ENCODE results near the gene GPRC5D. TPM values are rescaled to one million over a fixed set of nuclear protein-coding genes. Genes with fewer than 3 reads are reported as not detected.
A peak's percentile ranks its signal among the peaks of the same experiment; 100 is the strongest.

Gene GPRC5D
- total RNA-seq, 1 donor from 2014 or later = 10.1 TPM

GRCh38 chr12:12903642-12904609, 48.0 kb downstream of the GPRC5D start:
- DNase-seq = no peak

GRCh38 chr12:12902036-12902435, 49.9 kb downstream of the GPRC5D start:
- DNase-seq = no peak

GRCh38 chr12:12901158-12901791, 50.7 kb downstream of the GPRC5D start:
- DNase-seq = no peak

GRCh38 chr12:12900786-12901157, 51.2 kb downstream of the GPRC5D start:
- no peak for DNase-seq

- peak; percentile 66 for DNase-seq
Observed at GRCh38 chr12:12899530-12900380, 52.2 kb downstream of the GPRC5D start.

- DNase-seq = no peak
Observed at GRCh38 chr12:12898911-12899511, 53.0 kb downstream of the GPRC5D start.

- DNase-seq = no peak
Observed at GRCh38 chr12:12898136-12898717, 53.7 kb downstream of the GPRC5D start.

- DNase-seq = no peak
Observed at GRCh38 chr12:12897302-12897701, 54.7 kb downstream of the GPRC5D start.

- peak; percentile 47 for DNase-seq
Observed at GRCh38 chr12:12896260-12896659, 55.7 kb downstream of the GPRC5D start.

GRCh38 chr12:12893438-12893837, 58.5 kb downstream of the GPRC5D start:
- DNase-seq = no peak

- no peak for DNase-seq
Observed at GRCh38 chr12:12892681-12893141, 59.3 kb downstream of the GPRC5D start.

GRCh38 chr12:12891881-12892355, 60.1 kb downstream of the GPRC5D start:
- DNase-seq = no peak

- peak; percentile 68 for DNase-seq
Observed at GRCh38 chr12:12891080-12891880, 60.7 kb downstream of the GPRC5D start, which contains the start of gene GPRC5A. TSS of gene GPRC5A (plus strand) at chr12:12891562. CDS start at chr12:12908250, 16,688 bp downstream.

Small RNAs within 50 kb of the gene (small RNA-seq; reads per million reads assigned to genes)
- 1.8 reads per million, percentile 85 among the genes with 10 or more reads in this experiment for gene RF00604 (ENCODE audit: low replicate concordance)

Other genes starting within 250 kb of the GPRC5D start
- gene CDKN1B, start 234.8 kb downstream of the GPRC5D start, total RNA-seq = 79.2 TPM
- 21.2 TPM for gene APOLD1, start 166.5 kb downstream of the GPRC5D start, total RNA-seq
- gene DDX47, start 138.8 kb downstream of the GPRC5D start, total RNA-seq = 63.4 TPM
- 2.8 TPM for gene GPRC5A, start 60.6 kb downstream of the GPRC5D start, total RNA-seq
- gene HEBP1, start 48.1 kb upstream of the GPRC5D start, total RNA-seq = 24.2 TPM
- gene FAM234B, start 92.2 kb upstream of the GPRC5D start, total RNA-seq = 9.0 TPM
- gene GSG1, start 151.5 kb upstream of the GPRC5D start, total RNA-seq = 0.89 TPM
- gene EMP1, start 244.6 kb upstream of the GPRC5D start, total RNA-seq = 125 TPM